ENCODE results near the gene MKX.
"Not testable (repeated sequence)": the region's sequence is repeated elsewhere in the genome, so short reads cannot be mapped to it uniquely, and the experiment has no call there.

Gene MKX

DNA sequence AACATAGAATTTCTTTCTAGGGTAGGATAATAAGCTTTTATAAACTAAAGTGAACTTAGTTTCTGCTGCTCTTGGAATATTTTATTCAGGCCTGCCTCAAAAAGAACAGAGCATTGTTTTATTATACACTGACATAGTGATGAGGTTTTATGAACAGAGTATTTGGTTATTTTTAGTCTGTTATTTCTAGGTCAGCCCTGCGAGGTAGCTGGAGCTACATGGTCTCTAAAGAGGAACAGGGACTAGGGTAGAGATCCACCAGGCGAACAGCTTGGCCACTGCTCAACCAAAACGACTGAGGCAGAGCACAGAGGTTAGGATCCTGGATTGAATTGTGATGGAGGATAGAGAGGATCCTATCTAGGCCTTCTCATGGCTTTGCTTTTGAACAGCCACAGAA lies 53.0 kb downstream of the MKX start:
- no peak for DNase-seq (ENCODE audit: low read depth)

DNA sequence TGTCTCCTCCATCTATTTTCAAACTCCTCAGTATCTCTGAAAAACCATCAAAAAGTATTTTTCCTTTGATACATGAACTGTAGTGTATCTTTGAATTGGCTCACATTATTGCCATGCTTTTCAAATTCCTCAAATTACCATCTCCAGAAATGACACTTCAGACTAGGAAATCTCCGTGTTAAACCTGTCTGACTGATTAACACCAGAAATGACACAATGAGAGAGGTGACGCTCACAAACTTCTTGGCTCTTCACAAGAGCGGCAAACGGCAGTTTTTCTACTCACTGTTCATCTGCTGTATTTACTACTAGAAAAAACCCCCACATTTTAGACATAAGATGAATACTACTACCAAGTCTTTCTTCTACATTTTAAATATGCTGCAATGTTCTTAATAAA lies 56.6 kb downstream of the MKX start:
- no peak for DNase-seq (ENCODE audit: low read depth)

DNA sequence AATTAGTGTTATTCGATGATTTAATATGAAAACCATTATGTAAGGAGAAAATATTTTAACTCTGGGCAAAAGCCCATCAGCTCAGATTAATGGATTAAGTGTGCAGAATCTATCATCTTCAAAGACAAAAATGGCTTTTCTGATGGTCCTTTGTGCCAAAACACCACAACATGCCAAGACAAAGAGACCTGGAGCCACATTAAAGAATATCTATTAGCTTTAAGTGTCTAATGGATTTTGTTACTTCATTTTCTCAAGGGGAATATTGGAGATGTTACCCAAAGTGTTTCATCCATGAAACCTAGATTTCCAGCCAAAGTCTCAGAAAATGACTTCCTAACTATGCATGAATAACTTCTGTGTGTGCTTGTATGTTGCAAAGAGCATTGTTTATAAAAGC lies 57.3 kb downstream of the MKX start:
- DNase-seq (ENCODE audit: low read depth), result no peak

DNA sequence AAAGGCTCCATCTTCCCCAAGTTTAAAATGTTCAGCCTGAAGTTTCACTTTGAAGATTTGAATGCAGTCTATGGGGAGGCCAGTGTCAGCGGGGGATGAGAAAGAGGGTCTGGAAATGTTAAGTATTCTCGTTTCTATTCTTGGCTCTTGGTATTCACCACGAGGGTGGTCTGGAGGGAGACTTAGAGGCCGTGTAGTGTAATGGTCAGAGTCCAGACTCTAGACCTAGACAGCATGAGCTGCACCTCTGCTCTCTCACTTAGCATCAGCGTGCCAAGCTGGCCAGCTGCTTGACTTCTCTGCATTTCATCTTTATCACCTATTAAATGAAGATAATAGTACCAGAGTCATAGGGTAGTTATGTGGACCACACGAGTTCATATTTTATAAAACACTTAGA lies 57.9 kb downstream of the MKX start:
- no peak for DNase-seq (ENCODE audit: low read depth)

DNA sequence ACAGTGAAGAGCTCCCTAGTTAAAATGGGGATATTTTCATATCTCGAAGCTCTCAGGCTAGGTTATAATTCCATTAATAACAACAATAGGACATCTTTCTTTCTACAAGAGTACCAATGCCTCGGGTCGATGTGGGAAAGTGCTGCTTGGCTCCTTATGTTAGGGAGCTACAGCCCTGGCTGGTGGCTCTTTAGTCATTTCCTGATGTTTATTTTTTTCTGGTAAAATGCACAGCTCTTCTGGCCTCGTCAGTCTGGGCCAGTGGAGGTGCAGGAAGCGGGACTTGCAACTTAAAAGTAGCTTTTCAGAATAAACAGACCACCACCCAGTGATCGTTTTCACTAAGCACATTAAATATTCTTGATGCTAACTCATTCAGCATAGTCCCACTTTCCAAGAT lies 58.3 kb downstream of the MKX start:
- no peak for DNase-seq (ENCODE audit: low read depth)

DNA sequence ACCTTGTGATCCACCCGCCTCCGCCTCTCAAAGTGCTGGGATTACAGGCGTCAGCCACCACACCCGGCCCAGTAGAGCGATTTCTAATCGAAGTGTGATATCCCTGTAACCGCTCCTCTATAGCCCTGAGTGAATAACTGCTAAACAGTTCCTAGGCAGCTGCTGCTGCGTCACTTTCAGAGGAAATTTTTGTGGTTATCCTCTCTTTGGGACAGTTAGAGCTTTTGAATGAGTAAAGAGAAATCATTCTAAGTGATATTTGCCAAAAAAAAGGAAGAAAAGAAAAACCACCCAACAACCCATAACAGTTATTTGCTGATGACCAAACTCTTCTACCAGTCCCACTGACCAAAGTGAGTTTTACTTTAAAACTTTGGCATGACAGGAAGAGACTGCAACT lies 59.9 kb downstream of the MKX start:
- DNase-seq (ENCODE audit: low read depth), result no peak

DNA sequence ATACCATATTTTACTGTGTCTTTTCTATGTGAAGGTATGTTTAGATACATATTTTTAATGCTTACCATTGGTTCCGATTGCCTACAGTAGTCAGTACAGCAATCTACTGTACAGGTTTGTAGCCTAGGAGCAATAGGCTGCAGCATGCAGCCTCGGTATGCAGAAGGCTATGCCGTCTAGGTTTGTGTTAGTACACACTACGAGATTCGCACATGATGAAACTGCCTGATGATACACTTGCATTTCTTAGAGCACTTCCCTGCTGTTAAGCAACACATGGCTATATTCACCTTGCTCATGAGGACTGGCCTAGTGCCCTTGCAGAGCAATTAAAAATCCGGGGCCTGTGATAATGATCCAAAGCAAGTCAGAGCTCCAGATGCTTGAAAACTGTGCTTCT lies 62.4 kb downstream of the MKX start:
- DNase-seq (ENCODE audit: low read depth), result no peak

DNA sequence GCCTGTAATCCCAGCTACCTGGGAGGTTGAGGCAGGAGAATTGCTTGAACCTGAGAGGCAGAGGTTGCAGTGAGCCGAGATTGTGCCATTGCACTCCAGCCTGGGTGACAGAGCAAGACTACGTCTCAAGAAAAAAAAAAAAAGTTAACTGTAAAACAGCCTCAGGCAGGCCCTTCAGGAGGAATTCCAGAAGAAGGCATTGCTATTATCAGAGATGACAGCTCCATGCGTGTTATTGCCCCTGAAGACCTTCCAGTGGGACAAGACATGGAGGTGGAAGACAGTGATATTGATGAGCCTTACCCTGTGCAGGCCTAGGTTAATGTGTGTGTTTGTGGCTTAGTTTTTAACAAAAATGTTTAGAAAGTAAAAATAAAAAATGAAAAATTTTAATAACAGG lies 63.8 kb downstream of the MKX start:
- not testable (repeated sequence) for DNase-seq (ENCODE audit: low read depth)

DNA sequence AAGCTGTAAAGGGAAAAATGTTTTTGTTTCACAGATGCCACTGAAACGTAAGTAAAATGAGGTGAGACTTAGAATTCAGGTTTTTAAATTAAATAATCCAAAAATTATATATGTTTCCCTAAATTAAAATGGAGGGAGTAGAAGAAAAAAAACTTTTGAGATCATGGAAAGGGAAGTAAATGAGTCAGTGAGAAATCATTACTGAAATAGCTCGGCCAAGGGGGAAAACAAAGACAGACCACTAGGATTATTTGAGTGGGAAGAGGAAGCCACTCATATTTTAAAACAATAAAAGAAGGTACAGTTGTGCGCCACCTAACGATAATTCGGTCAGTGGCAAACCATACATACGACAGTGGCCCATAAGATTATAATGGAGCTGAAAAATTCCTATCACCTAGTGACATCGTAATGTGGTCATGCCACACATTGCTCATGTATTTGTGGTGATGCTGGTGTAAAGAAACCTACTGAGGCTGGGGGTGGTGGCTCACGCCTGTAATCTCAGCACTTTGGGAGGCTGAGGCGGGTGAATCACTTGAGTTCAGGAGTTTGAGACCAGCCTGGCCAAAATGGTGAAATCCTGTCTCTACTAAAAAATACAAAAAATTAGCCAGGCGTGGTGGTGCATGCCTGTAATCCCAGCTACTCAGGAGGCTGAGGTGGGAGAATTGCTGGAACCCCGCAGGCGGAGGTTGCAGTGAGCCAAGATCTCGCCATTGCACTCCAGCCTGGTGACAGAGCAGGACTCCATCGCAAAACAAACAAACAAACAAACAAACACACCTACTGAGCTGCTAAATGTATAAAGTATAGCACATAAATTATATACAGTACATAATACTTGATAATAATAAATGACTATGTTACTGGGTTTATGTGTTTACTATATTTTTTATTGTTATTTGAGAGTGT lies 64.7 kb downstream of the MKX start:
- no peak for DNase-seq (ENCODE audit: low read depth)

DNA sequence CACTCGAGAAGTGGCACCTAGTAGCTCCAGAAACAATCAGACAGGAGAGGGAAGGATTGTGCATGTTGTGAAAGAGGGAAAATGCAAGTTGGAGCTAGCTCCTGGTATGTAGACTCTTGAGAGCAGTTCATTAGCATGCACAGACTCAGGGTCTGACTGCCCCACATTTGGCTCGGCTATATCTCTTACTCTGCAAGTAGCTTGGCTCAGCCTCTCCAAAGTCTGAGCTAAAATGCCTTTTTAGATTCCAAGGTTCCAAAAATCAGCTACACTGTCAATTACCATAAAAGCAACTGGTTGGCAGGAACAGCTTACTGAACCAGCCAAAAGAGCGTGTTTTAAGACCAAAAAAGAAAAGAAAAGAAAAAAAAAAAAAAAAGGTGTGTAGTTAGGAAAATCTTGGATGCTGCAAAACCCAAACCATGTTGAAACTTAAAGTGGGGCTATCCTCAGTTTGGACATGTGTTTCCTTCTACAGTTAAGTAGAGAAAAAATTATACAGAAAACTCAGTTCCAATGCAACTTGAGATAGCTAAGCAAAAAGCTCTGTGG lies 65.5 kb downstream of the MKX start:
- no peak for DNase-seq (ENCODE audit: low read depth)

DNA sequence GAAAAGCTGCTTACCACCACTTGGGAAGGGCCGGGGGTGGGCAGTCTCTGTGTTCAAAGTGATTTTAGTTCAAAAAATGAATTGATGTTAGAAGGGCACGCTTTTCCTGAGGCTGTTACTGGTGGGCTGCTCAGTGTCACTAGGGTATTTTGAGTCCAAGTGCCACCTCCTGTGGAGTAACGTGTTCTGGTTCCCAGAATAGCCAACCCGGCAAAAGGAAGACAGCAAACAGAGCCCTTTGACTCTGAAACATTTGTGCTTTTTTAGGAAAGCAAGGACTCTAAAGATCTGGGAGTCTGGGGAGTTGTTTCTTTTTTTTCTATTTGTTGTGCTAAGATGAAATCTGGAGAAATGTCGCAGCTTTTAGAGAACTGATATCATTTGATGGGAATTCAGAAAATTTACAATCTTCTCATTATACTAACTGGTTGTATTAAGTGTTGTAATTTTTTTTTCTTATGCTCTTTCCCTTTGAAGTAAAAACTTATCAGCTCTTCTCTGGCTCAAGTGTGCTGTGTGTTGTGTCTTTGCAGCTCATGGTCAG lies 66.2 kb downstream of the MKX start:
- DNase-seq (ENCODE audit: low read depth), result no peak

DNA sequence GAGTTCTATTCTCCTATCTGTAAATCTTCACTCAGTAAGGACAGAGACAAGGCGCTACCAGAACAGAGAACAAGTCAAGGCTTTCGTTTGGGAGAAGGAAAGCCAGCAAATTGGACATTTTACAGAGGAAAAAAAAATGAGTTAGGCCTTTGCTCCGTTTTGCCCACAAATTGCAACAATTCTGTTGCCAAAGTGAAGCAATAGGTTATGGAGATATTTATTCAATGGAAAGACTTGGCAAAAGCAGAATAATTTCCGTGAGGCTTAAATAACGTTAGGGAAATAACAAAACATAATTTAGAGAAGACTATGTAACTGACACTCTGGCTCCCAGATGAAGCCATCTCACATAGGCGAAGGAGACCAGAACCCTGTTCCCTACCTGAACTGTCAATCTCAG lies 67.5 kb downstream of the MKX start:
- DNase-seq (ENCODE audit: low read depth), result no peak

DNA sequence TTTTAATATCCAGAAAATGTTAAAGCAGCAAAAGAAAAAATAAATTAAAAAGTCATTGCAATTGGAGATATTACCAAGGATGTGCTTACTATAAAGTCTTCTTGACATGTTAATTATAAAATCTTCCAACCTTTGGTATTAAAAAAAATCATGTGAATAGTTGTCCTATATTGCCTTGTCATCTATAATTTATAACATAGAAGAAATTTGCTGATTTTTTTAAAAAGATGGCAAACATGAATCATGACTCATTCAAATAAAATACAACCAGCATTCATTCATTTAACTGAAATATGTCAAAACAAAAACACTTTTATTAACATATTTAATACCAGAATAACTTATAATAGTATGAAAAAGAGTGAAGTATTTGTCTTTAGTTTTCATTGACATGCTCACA lies 72.6 kb downstream of the MKX start:
- DNase-seq (ENCODE audit: low read depth), result no peak

DNA sequence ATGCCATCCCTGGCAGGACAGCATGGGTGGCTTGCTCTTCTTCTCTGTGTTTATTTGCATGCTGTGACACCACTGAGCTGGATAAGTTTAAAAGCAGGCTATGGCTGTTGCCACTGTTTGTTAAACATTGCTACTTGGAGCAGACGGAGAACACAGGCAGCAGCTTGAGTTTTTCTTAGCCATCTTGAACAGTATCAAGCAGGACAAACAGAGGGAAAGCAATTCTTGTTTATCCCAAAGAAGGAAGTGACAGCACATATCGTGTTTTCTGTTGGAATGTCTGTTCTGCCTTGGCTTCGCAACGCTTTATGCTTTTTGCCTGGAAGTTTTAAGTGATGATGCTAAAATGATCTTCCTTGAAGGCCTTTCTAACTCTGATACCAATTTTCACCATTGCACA lies 73.8 kb downstream of the MKX start:
- no peak for DNase-seq (ENCODE audit: low read depth)

DNA sequence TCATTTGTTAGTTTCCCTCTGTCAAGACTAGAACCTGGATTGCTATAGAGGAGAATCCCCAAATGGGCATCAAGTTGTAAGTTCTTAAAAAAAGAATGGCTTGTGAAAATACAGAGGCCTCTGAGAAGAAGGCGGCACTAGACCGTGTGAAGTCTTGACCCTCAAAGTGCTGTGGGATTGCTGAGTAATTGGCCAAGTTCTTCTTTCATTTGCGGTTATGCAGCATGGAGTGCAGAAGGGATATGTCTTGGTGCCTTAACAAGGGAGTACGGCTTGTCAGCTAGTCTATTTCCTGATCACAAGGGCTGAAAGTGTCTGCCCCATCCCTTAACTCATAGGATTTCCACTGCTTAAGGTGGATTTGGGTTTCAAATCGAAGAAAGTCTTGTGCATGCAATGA lies 81.2 kb downstream of the MKX start:
- no peak for DNase-seq (ENCODE audit: low read depth)

DNA sequence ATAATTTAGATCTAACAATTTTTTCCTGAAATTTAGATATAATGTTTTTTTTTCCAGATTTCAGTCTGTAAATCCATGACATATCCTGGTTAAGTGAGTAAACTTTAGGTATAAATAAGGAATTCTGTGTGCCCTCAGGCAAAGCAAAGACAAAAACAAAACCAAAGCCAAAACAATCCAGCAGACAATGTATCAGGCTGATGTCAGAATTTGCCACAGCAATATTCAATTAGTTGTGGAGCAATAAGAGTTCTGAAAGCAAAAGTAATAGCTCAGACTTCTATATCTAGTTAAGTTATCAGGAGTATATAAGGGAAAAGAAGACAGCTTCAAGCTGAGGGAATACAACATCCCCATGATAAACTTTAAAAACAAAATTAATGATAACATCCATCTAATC lies 82.0 kb downstream of the MKX start:
- no peak for DNase-seq (ENCODE audit: low read depth)

DNA sequence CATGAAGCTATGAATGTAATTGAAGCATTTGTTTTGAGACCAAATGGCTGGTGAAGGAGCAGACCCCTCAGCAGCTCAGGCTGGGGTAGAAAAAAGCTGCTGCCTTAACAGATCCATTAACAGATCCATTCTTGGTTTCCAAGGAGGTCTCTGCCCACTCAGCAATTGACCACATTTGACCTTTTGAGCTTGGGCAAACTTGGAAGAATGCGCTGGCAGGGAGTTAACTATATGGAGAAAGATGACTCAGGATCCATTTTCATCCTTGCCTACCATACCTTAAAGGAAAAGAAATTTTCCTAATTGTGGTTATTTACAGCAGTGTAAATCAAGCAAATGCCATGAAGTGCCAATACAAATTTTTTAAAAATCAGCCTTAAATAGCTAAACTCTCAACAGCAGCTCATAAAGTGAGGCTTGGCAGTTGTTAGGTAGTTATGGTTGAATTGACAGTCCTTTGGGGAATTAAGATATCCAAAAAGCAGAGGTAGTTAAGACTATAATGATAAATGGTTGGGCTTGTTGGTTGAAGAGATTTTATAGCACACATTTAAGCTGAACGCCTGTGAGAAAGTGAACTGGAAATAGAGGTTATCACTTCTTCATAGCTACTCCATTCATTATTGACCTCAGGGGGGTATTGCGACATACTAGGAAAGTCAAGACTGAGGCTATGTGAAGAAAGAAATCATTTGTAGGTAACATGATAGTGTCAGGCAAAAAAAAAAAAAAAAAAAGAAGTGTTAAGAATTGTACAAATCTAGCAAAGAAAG lies 83.9 kb downstream of the MKX start:
- DNase-seq (ENCODE audit: low read depth), result no peak

DNA sequence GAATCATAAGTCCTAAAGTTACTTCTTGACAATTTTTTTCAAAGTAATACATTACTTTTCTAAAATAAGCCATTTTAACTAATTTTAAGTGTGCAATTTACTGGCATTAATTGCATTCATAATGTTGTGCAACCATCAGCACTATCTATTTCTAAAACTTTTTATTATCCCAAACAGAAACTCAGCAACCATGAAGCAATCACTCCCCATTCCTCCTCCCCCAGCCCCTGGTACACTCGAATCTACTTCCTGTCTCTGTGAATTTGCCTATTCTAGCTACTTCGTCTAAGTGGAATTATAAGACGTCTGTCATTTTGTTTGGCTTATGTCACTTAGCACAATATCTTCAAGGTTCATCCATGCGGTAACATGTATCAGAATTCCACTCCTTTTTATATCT lies 84.9 kb downstream of the MKX start:
- no peak for DNase-seq (ENCODE audit: low read depth)

DNA sequence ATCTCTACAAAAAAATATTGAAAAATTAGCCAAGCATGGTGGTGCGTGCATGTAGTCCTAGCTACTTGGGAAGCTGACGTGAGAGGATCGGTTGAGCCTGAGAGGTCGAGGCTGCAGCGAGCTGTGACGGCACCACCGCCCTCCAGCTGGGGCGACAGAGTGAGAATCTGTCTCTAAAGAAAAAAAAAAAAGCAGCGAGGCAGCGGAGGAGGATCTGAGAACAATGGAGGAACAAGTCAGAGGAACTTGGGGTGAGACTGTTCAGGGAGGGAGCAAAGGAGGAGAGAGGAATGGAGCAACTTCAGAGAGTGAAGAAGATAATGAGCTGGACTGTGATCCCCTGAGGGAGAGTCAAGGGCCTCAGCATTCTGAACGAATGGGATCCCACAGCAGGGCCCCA lies 85.4 kb downstream of the MKX start:
- no peak for DNase-seq (ENCODE audit: low read depth)

DNA sequence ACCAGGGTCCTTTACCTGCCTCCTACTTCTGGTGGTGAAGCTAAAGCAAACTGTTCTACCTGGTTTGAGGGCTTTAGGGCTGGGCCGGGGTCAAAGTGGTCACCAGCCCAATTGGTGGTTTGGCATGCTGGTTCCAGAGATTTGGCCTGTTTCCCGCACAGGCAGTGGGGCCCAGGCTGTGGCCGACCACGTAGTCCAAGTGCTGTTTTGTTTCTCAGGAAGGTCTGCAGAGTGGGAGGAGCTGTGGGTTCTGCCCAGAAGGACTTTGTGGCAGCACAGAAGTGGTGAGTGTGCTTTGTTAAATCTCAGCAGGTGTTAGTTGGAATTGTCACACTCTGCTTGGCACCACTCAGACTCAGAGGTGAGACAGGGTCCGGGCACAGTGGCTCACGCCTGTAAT lies 85.8 kb downstream of the MKX start:
- no peak for DNase-seq (ENCODE audit: low read depth)

DNA sequence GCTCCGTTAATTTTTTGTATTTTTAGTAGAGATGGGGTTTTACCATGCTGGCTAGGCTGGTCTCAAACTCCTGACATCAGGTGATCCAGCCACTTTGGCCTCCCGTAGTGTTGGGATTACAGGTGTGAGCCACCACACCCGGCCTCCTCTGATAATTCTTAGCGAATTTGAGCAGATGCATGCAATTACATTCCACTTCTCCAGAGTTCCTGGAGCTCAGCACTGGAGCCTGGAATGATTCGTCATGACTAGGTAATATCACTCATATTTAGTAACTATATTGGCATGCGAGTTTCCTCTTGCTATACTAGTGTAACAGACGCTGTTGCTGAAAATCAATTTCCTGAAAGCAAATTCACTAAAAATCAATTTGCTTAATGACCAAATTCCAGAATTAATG lies 86.8 kb downstream of the MKX start:
- no peak for DNase-seq (ENCODE audit: low read depth)

DNA sequence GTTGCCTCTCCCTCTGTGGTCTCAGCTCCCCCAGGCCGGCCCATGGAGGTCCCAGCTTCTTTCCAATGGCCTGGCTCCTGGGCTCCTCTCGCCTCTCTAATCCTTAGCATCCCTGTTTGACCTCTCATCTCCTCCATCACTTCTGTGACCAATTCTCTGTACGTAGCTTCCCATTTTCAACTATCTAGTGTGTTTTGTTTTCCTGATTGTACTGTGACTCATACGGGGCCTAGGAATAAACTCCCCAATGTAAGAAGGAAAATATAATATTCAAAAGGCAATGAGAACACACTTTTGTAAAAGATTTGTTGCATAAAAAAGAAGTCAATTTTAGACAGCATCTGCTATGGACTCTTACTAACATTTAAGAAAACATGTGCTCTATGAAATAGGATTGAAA lies 90.3 kb downstream of the MKX start:
- no peak for DNase-seq (ENCODE audit: low read depth)

DNA sequence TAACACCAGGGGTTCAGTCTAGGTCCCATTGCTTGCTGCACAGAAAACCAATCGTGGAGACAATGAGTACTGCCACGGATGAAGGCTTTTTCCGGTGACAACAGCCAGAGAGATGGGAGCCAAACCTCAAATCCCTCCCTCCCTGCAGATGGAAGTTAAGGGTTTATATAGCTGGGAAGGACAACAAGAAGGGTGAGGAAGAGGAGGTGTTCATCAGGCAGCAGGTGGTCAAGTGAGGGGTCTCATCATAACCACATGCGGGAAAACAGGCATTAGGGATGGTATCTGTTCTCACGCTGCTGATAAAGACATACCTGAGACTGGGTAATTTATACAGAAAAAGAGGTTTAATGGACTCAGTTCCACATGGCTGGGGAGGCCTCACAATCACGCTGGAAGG lies 91.3 kb downstream of the MKX start:
- no peak for DNase-seq (ENCODE audit: low read depth)

Data from GM04504 (cell line).